Activated T-cell treated with anti-CD3 and anti-CD28 coated beads, Interleukin-2, amount 50 U/mL, for 4 hours (primary cell): ENCODE data around the gene POM121. TPM values are rescaled to one million over a fixed set of nuclear protein-coding genes. Genes with fewer than 3 reads are reported as not detected.
"Not testable (repeated sequence)": the region's sequence is repeated elsewhere in the genome, so short reads cannot be mapped to it uniquely, and the experiment has no call there.

ENCODE experiments used
- ATAC-seq, 2 donors: fragments of 200-7000 bp; cut with Tn5 transposase; one replicate each; pipeline ENCODE4 v1.10.0; 2021
- DNase-seq: peaks from one replicate; pipeline ENCODE4 v3.0.0-alpha.2; 2020
- H3K27me3 Mint-ChIP-seq: one replicate; pipeline ENCODE4 v1.8.0; 2021; ENCODE audit warnings: low read depth, mixed read lengths
- H3K36me3 Mint-ChIP-seq: one replicate; pipeline ENCODE4 v1.8.0; 2022; ENCODE audit warnings: mixed read lengths; ENCODE audit not compliant: insufficient read depth
- H3K4me1 Mint-ChIP-seq: one replicate; pipeline ENCODE4 v1.8.0; 2021; ENCODE audit warnings: low read depth, mixed read lengths
- H3K4me3 Mint-ChIP-seq: one replicate; pipeline ENCODE4 v1.8.0; 2021; ENCODE audit warnings: mild to moderate bottlenecking, moderate library complexity, mixed read lengths
- H3K9me3 Mint-ChIP-seq: one replicate; pipeline ENCODE4 v1.8.0; 2021; ENCODE audit warnings: mixed read lengths
- total RNA-seq, 3 donors: library from RNA; stranded (reverse); gene quantifications; one replicate each; pipeline ENCODE4 v1.2.1, GENCODE V29; 2021

The POM121 gene
- total RNA-seq, 3 donors from 2014 or later = 77.5 to 93.4 (median 84.2) TPM

GRCh38 chr7:72942022-72942705 is 17.3 kb downstream of the POM121 start:
- not testable (repeated sequence) for H3K27me3 Mint-ChIP-seq, DNase-seq, H3K4me3 Mint-ChIP-seq, H3K9me3 Mint-ChIP-seq, ATAC-seq
- H3K4me1 Mint-ChIP-seq = peaks cover 19% of the 10 kb centered on the region
- peaks cover 13% of the 10 kb centered on the region for H3K36me3 Mint-ChIP-seq

- not testable (repeated sequence) for ATAC-seq, DNase-seq
- peaks cover 14% of the 10 kb centered on the region for H3K4me1 Mint-ChIP-seq
These were observed 18.1 kb downstream of the POM121 start for GRCh38 chr7:72942956-72943355.

GRCh38 chr7:72944937-72945336 is 20.0 kb downstream of the POM121 start:
- ATAC-seq = peak in 1 of 2 donors; percentile 6

More at GRCh38 chr7:72942956-72943355, 18.1 kb downstream of the POM121 start:
- not testable (repeated sequence) for H3K4me3 Mint-ChIP-seq, H3K27me3 Mint-ChIP-seq, H3K9me3 Mint-ChIP-seq
- H3K36me3 Mint-ChIP-seq = peaks cover 12% of the 10 kb centered on the region

GRCh38 chr7:72945597-72945996 is 20.7 kb downstream of the POM121 start:
- not testable (repeated sequence) for H3K9me3 Mint-ChIP-seq, H3K4me1 Mint-ChIP-seq, DNase-seq, ATAC-seq, H3K36me3 Mint-ChIP-seq, H3K4me3 Mint-ChIP-seq, H3K27me3 Mint-ChIP-seq

More at GRCh38 chr7:72944937-72945336, 20.0 kb downstream of the POM121 start:
- H3K36me3 Mint-ChIP-seq, H3K4me3 Mint-ChIP-seq, H3K4me1 Mint-ChIP-seq, H3K27me3 Mint-ChIP-seq, H3K9me3 Mint-ChIP-seq, DNase-seq: not testable (repeated sequence)

- not testable (repeated sequence) for H3K36me3 Mint-ChIP-seq, ATAC-seq, DNase-seq, H3K4me3 Mint-ChIP-seq, H3K27me3 Mint-ChIP-seq, H3K9me3 Mint-ChIP-seq, H3K4me1 Mint-ChIP-seq
These were observed 21.3 kb downstream of the POM121 start for GRCh38 chr7:72946130-72946745.

- H3K4me1 Mint-ChIP-seq, H3K4me3 Mint-ChIP-seq, DNase-seq, ATAC-seq, H3K9me3 Mint-ChIP-seq, H3K36me3 Mint-ChIP-seq, H3K27me3 Mint-ChIP-seq: not testable (repeated sequence)
These were observed 23.8 kb downstream of the POM121 start for GRCh38 chr7:72948714-72949113.

GRCh38 chr7:72949276-72949675 is 24.4 kb downstream of the POM121 start:
- not testable (repeated sequence) for H3K27me3 Mint-ChIP-seq, H3K4me3 Mint-ChIP-seq, H3K9me3 Mint-ChIP-seq, ATAC-seq, H3K4me1 Mint-ChIP-seq, H3K36me3 Mint-ChIP-seq, DNase-seq

GRCh38 chr7:72949686-72950085 is 24.8 kb downstream of the POM121 start:
- not testable (repeated sequence) for H3K4me3 Mint-ChIP-seq

GRCh38 chr7:72950432-72950831 is 25.5 kb downstream of the POM121 start:
- not testable (repeated sequence) for H3K27me3 Mint-ChIP-seq, ATAC-seq, DNase-seq, H3K36me3 Mint-ChIP-seq, H3K4me3 Mint-ChIP-seq, H3K4me1 Mint-ChIP-seq, H3K9me3 Mint-ChIP-seq

More at GRCh38 chr7:72949686-72950085, 24.8 kb downstream of the POM121 start:
- ATAC-seq, DNase-seq, H3K27me3 Mint-ChIP-seq, H3K36me3 Mint-ChIP-seq, H3K9me3 Mint-ChIP-seq, H3K4me1 Mint-ChIP-seq: not testable (repeated sequence)

- peak; percentile 64 to 69 for ATAC-seq
- not testable (repeated sequence) for H3K36me3 Mint-ChIP-seq, H3K4me3 Mint-ChIP-seq, DNase-seq, H3K27me3 Mint-ChIP-seq, H3K9me3 Mint-ChIP-seq, H3K4me1 Mint-ChIP-seq
These were observed 29.1 kb downstream of the POM121 start for GRCh38 chr7:72953901-72954562.

- DNase-seq, H3K27me3 Mint-ChIP-seq, H3K4me1 Mint-ChIP-seq, H3K9me3 Mint-ChIP-seq, H3K36me3 Mint-ChIP-seq: not testable (repeated sequence)
- ATAC-seq = peak; percentile 90 to 95
- H3K4me3 Mint-ChIP-seq = peak overlapping the region; percentile 73
These were observed 29.8 kb downstream of the POM121 start for GRCh38 chr7:72954563-72955198.

- ATAC-seq, H3K4me1 Mint-ChIP-seq, DNase-seq, H3K36me3 Mint-ChIP-seq, H3K27me3 Mint-ChIP-seq, H3K9me3 Mint-ChIP-seq, H3K4me3 Mint-ChIP-seq: not testable (repeated sequence)
These were observed 35.1 kb downstream of the POM121 start for GRCh38 chr7:72960029-72960428.

- H3K27me3 Mint-ChIP-seq, H3K4me3 Mint-ChIP-seq, H3K9me3 Mint-ChIP-seq, H3K36me3 Mint-ChIP-seq, H3K4me1 Mint-ChIP-seq, ATAC-seq, DNase-seq: not testable (repeated sequence)
These were observed 35.9 kb downstream of the POM121 start for GRCh38 chr7:72960626-72961345.

GRCh38 chr7:72961346-72961650 is 36.4 kb downstream of the POM121 start:
- not testable (repeated sequence) for H3K4me3 Mint-ChIP-seq, H3K27me3 Mint-ChIP-seq, DNase-seq, H3K9me3 Mint-ChIP-seq, H3K4me1 Mint-ChIP-seq, H3K36me3 Mint-ChIP-seq, ATAC-seq
